Nephron progenitor cell (in vitro differentiated cells): ENCODE data around the gene CDKAL1.

Experiments used
- DNase-seq: peaks from one replicate; pipeline ENCODE4 v3.0.0; 2021
- H3K27ac Mint-ChIP-seq: 2 replicates; pipeline ENCODE4 v1.8.0; 2021; ENCODE audit warnings: mild to moderate bottlenecking, moderate library complexity, mixed read lengths
- H3K27me3 Mint-ChIP-seq: 2 replicates; pipeline ENCODE4 v1.8.0; 2021; ENCODE audit warnings: mild to moderate bottlenecking, low read depth, mixed read lengths; ENCODE audit not compliant: poor library complexity
- H3K36me3 Mint-ChIP-seq: 2 replicates; pipeline ENCODE4 v1.8.0; 2021; ENCODE audit warnings: low read depth, mixed read lengths
- H3K4me1 Mint-ChIP-seq: 2 replicates; pipeline ENCODE4 v1.8.0; 2021; ENCODE audit warnings: mixed read lengths
- H3K4me3 Mint-ChIP-seq: 2 replicates; pipeline ENCODE4 v1.8.0; 2021; ENCODE audit warnings: mild to moderate bottlenecking, moderate library complexity, mixed read lengths
- H3K9me3 Mint-ChIP-seq: 2 replicates; pipeline ENCODE4 v1.8.0; 2021; ENCODE audit warnings: mild to moderate bottlenecking, moderate library complexity, mixed read lengths
- CTCF ChIP-seq: fragments of 200-600 bp; sonication (generic); IDR thresholded peaks from 2 replicates; pipeline ENCODE4 v1.5.0; 2021; ENCODE audit warnings: antibody characterized with exemption

The CDKAL1 gene

GRCh38 chr6:21098134-21098533, 563.9 kb downstream of the CDKAL1 start:
- TF ChIP-seq CTCF = no peak
- peaks cover 37% of the 10 kb centered on the region for H3K4me1 Mint-ChIP-seq
- no peak overlapping the region for H3K4me3 Mint-ChIP-seq
- no peaks in the 10 kb centered on the region for H3K27me3 Mint-ChIP-seq
- no peak overlapping the region for H3K27ac Mint-ChIP-seq
- no peaks in the 10 kb centered on the region for H3K9me3 Mint-ChIP-seq
- peaks cover 3% of the 10 kb centered on the region for H3K36me3 Mint-ChIP-seq
- DNase-seq = no peak

GRCh38 chr6:21098744-21099143, 564.5 kb downstream of the CDKAL1 start:
- no peak for DNase-seq
- Mint-ChIP-seq H3K36me3 (no peaks in the 10 kb centered on the region), H3K27me3 (no peaks in the 10 kb centered on the region), H3K27ac (peak overlapping the region; percentile 29), H3K4me1 (peaks cover 33% of the 10 kb centered on the region), H3K9me3 (no peaks in the 10 kb centered on the region), H3K4me3 (no peak overlapping the region)
- TF ChIP-seq CTCF = no peak

GRCh38 chr6:21099338-21100314, 565.4 kb downstream of the CDKAL1 start:
- H3K9me3 Mint-ChIP-seq = no peaks in the 10 kb centered on the region
- peaks cover 33% of the 10 kb centered on the region for H3K4me1 Mint-ChIP-seq
- H3K27ac Mint-ChIP-seq = no peak overlapping the region
- no peaks in the 10 kb centered on the region for H3K36me3 Mint-ChIP-seq
- no peaks in the 10 kb centered on the region for H3K27me3 Mint-ChIP-seq
- H3K4me3 Mint-ChIP-seq = no peak overlapping the region
- TF ChIP-seq CTCF = no peak
- DNase-seq = no peak

- TF ChIP-seq CTCF = no peak
- no peaks in the 10 kb centered on the region for H3K36me3 Mint-ChIP-seq
- no peaks in the 10 kb centered on the region for H3K27me3 Mint-ChIP-seq
- no peak overlapping the region for H3K27ac Mint-ChIP-seq
- peaks cover 42% of the 10 kb centered on the region for H3K4me1 Mint-ChIP-seq
- no peak overlapping the region for H3K4me3 Mint-ChIP-seq
- H3K9me3 Mint-ChIP-seq = no peaks in the 10 kb centered on the region
- no peak for DNase-seq
Observed at GRCh38 chr6:21100991-21101390, 566.7 kb downstream of the CDKAL1 start.

GRCh38 chr6:21101694-21102093, 567.4 kb downstream of the CDKAL1 start:
- peaks cover 3% of the 10 kb centered on the region for H3K36me3 Mint-ChIP-seq
- H3K4me1 Mint-ChIP-seq = peaks cover 42% of the 10 kb centered on the region
- no peak overlapping the region for H3K4me3 Mint-ChIP-seq
- H3K27me3 Mint-ChIP-seq = no peaks in the 10 kb centered on the region
- no peak overlapping the region for H3K27ac Mint-ChIP-seq
- DNase-seq = no peak
- TF ChIP-seq CTCF = no peak
- H3K9me3 Mint-ChIP-seq = peaks cover 2% of the 10 kb centered on the region

GRCh38 chr6:21102201-21102600, 567.9 kb downstream of the CDKAL1 start:
- Mint-ChIP-seq H3K9me3 (peaks cover 3% of the 10 kb centered on the region), H3K36me3 (peaks cover 4% of the 10 kb centered on the region), H3K4me1 (peaks cover 42% of the 10 kb centered on the region), H3K27ac (peak overlapping the region; percentile 21), H3K27me3 (no peaks in the 10 kb centered on the region), H3K4me3 (no peak overlapping the region)
- no peak for DNase-seq
- TF ChIP-seq CTCF = no peak
